Measurements from ENCODE around the gene OAS2. TPM values are rescaled to one million over a fixed set of nuclear protein-coding genes. Genes with fewer than 3 reads are reported as not detected.

Gene OAS2
- total RNA-seq, 1 experiment from 2014 or later = 5.8 TPM

DNA sequence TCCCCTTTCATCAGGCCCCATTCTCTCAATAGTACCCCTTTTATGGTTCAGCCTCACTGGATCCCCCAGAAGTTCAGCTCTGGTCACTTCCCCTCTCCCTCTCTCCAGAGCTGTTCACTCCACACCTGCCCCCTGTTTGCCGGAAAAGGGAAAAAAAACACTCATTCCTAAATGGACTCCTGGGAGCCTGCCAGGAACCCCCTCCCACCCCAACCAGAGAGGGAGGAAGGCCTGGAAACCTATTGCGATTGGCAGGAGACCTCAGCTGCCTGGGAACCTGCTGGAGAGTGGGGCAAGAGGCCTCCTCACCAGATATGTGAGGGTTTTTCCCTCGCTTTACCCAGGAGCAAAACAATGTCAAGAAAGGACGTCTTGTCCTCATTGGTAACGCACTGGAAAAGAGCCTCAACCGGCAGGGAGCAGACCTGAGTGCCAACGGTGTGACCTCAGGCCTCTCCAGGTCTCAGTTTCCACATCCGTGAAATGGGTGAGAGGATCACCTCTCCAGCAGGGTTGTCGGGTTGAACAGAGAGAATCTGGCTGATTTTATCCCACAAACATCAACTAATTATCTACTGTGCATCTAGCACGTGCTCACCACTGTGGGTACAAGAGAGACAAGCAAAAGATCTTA lies 82.9 kb downstream of the OAS2 start:
- H3K36me3 ChIP-seq (ENCODE audit: low read depth, low read length) = no peaks in the 10 kb centered on the region
- no peaks in the 10 kb centered on the region for H3K4me1 ChIP-seq (ENCODE audit: insufficient read depth, low read length)
- H3F3A ChIP-seq (ENCODE audit: low read length, unreplicated experiment) = no peaks in the 10 kb centered on the region
- ATAC-seq (no peak), DNase-seq (no peak)
- H4K20me1 ChIP-seq (ENCODE audit: low read length) = no peaks in the 10 kb centered on the region
- H3K9me3 ChIP-seq (ENCODE audit: low read length) = no peaks in the 10 kb centered on the region
- no TSS peak for BruUV-seq (replicated peaks)
- H3K79me2 ChIP-seq (ENCODE audit: low read length) = no peaks in the 10 kb centered on the region
- no peak overlapping the region for H3K4me3 ChIP-seq (ENCODE audit: low read length)
- no peaks in the 10 kb centered on the region for H3K9me2 ChIP-seq (replicated peaks; ENCODE audit: low read length)
- H3K4me2 ChIP-seq (ENCODE audit: low read length) = no peak overlapping the region
- no peak overlapping the region for H3K9ac ChIP-seq (ENCODE audit: low read length)
- no peak overlapping the region for H3K27ac ChIP-seq (ENCODE audit: low read length)
- TF ChIP-seq EZH2 (IDR thresholded peaks at IDR 0.05; ENCODE audit: low read length, unreplicated experiment) (no peak), EZH2phosphoT487 (IDR thresholded peaks at IDR 0.05; ENCODE audit: borderline replicate concordance, low read length) (no peak)
- TF ChIP-seq, protein P1, sequence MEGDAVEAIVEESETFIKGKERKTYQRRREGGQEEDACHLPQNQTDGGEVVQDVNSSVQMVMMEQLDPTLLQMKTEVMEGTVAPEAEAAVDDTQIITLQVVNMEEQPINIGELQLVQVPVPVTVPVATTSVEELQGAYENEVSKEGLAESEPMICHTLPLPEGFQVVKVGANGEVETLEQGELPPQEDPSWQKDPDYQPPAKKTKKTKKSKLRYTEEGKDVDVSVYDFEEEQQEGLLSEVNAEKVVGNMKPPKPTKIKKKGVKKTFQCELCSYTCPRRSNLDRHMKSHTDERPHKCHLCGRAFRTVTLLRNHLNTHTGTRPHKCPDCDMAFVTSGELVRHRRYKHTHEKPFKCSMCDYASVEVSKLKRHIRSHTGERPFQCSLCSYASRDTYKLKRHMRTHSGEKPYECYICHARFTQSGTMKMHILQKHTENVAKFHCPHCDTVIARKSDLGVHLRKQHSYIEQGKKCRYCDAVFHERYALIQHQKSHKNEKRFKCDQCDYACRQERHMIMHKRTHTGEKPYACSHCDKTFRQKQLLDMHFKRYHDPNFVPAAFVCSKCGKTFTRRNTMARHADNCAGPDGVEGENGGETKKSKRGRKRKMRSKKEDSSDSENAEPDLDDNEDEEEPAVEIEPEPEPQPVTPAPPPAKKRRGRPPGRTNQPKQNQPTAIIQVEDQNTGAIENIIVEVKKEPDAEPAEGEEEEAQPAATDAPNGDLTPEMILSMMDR (conservative IDR thresholded peaks at IDR 0.05; ENCODE audit: low read depth, low read length) = no peak
- H3K27me3 ChIP-seq (ENCODE audit: low read length) = peaks cover 18% of the 10 kb centered on the region
- H2AFZ ChIP-seq (ENCODE audit: low read length) = no peak overlapping the region
- CTCF ChIA-PET = no interaction called here
- intact Hi-C loops (cut with micrococcal nuclease) = no loop called here
- POLR2A ChIA-PET (ENCODE audit: unreplicated experiment) = no interaction called here

Other genes with a start within 250 kb of the OAS2 start
- gene RPH3A, start 186.8 kb upstream of the OAS2 start, total RNA-seq (2014; rRNA removed) = not detected in 2 replicates
- 10.1 and 10.2 TPM in 2 replicates for gene OAS1, start 71.6 kb upstream of the OAS2 start, total RNA-seq (2014; rRNA removed)
- 25.5 and 28.8 TPM in 2 replicates for gene OAS3, start 40.0 kb upstream of the OAS2 start, total RNA-seq (2014; rRNA removed)
- not detected in 2 replicates for gene DTX1, start 78.2 kb downstream of the OAS2 start, total RNA-seq (2014; rRNA removed)
- gene RASAL1, start 157.2 kb downstream of the OAS2 start, total RNA-seq (2014; rRNA removed) = 0.66 and 0.69 TPM in 2 replicates
- not detected in 2 replicates for gene CFAP73, start 171.2 kb downstream of the OAS2 start, total RNA-seq (2014; rRNA removed)
- gene DDX54, start 207.0 kb downstream of the OAS2 start, total RNA-seq (2014; rRNA removed) = 158 and 309 TPM in 2 replicates
- 66.8 and 71.6 TPM in 2 replicates for gene RITA1, start 207.2 kb downstream of the OAS2 start, total RNA-seq (2014; rRNA removed)
- gene TPCN1, start 242.9 kb downstream of the OAS2 start, total RNA-seq (2014; rRNA removed) = 19.0 and 29.3 TPM in 2 replicates